HG02642 (cell line): ENCODE results near the gene LRRC37B.
"Not testable (repeated sequence)": the region's sequence is repeated elsewhere in the genome, so short reads cannot be mapped to it uniquely, and the experiment has no call there.

Source experiments
- ATAC-seq: cut with Tn5 transposase; IDR thresholded peaks from one replicate; pipeline ENCODE4 v1.9.1; 2021; ENCODE audit warnings: mild to moderate bottlenecking; ENCODE audit not compliant: unreplicated experiment, poor library complexity

LRRC37B gene

DNA sequence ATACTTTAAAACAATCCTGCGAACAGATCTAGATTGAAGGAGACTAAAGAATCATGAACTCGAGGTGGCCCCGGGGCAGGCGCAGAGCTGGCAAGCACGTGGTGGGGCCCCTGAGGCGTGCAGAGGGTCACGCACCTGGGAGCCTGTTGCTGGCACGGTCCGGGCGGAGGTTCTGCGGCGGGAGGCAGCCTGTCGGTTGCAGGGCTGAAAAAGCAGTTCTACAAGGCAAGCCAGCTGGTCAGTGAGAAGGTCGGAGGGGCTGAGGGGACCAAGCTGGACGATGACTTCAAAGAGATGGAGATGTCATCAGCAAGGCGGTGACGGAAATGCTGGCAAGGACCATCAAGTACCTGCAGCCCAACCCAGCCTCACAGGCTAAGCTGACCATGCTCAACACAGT lies 33.1 kb downstream of the LRRC37B start:
- ATAC-seq: not testable (repeated sequence)

DNA sequence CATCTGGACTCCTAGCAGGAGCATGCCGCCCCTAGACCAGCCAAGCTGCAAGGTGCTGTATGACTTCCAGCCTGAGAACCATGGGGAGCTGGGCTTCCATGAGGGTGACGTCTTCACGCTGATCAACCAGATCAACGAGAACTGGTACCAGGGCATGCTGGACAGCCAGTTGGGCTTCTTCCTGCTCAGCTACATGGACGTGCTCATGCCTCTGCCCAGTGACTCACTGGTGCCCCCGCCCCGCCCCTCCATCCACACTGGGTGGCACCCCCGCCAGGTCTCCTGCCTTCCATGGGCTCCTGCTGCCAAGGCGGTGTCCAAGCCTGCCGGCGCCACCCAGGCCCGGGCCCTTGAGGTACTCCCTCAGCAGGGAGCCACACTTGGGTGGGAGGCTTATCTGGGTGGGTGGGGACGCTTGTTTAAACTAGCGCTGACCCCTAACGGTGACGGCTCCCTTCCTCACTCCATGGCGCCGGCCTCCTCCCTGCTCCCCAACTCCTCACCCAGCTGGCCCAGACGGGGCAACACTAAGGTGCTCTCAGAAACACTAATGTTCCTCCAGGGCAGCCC lies 34.2 kb downstream of the LRRC37B start:
- ATAC-seq: not testable (repeated sequence)

DNA sequence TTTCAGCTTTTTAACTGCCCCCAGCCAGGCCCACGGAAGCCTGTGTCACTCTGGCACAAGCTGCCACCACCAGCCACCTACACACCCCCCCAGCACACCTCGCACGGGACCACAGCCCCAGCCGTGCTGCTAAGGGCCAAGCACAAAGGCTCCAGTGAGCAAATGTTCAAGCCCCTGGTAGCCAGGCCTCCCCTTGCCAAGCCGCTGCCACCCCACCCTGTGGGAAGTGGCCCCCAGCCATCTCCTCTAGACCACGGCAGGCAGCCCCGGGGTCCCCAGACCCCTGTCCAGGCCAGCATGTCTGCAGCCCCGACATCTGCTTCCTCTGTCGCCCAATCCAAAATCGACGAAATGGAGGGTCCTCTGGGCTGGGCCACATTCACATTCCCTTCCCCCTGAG lies 35.1 kb downstream of the LRRC37B start:
- not testable (repeated sequence) for ATAC-seq

DNA sequence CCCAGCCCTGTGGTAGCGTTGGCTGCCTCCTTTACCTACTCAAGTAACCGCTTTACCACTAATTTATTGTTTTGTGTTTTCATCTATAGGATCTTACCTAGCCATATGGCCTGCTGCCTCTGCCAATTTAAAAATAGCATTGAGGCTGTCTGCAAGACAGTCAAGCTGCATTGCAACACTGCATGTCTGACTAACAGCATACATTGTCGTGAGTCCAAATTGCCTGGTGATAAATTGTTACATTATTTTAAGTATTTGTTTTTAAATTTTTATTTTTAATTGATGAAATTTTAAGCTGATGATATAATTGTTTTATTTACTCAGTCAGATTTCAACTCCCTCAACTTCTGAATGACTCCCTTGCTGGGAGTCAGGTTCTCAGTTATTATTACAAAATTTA lies 38.4 kb downstream of the LRRC37B start:
- not testable (repeated sequence) for ATAC-seq

DNA sequence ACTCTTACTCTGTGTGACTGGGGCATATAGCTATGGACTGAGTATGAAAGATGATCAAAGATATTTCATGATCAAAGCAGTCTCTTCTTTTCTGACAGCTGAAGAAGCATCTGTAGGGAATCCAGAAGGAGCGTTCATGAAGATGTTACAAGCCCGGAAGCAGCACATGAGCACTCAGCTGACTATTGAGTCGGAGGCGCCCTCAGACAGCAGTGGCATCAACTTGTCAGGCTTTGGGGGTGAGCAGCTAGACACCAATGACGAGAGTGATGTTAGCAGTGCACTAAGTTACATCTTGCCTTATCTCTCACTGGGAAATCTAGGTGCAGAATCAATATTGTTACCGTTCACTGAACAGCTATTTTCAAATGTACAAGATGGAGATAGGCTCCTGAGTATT lies 40.5 kb downstream of the LRRC37B start:
- not testable (repeated sequence) for ATAC-seq

DNA sequence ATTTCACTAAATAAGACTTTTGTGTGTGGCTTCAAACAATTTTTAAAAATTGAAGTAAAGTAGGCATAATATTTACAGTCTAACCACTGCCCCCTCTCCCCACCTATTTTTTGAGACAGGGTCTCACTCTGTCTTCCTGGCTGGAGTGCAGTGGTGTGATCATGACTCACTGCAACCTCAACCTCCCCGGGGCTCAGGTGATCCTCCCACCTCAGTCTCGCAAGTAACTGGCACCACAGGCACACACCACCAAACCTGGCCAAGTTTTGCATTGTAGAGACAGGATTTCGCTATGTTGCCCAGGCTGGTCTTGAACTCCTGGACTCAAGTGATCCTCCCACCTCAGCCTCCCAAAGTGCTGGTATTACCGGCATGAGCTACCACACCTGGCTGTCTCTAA lies 47.8 kb downstream of the LRRC37B start:
- not testable (repeated sequence) for ATAC-seq

DNA sequence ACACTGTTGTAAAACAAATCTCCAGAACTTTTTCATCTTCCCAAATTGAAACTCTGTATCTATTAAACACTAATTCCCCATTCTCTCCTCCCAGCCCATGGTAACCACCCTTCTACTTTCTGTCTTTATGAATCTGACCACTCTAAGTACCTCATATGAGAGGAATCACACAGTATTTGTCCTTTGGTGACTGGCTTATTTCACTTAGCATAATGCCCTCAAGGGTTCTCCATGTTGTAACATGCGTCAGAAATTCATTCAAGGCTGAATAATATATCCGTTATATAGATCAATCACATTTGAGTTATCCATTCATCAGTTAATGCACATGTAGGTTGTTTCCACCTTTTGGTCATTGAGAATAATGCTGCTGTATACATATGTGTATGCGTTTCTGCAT lies 48.2 kb downstream of the LRRC37B start:
- not testable (repeated sequence) for ATAC-seq

DNA sequence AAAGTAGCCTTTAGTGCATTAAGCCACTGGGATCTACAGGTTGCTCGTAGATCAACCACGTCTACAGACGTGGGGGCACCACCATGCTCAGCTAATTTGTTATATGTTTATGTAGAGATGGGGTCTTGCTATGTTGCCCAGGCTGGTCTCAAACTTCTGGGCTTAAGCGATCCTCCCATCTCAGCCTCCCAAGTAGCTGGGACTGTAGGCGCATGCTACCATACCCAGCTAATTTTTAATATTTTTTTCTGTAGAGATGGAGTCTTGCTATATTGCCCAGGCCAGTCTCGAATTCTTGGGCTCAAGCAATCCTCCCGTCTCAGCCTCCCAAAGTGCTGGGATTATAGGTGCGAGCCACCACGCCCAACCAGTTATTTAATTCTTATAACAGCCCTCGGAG lies 49.3 kb downstream of the LRRC37B start:
- not testable (repeated sequence) for ATAC-seq

DNA sequence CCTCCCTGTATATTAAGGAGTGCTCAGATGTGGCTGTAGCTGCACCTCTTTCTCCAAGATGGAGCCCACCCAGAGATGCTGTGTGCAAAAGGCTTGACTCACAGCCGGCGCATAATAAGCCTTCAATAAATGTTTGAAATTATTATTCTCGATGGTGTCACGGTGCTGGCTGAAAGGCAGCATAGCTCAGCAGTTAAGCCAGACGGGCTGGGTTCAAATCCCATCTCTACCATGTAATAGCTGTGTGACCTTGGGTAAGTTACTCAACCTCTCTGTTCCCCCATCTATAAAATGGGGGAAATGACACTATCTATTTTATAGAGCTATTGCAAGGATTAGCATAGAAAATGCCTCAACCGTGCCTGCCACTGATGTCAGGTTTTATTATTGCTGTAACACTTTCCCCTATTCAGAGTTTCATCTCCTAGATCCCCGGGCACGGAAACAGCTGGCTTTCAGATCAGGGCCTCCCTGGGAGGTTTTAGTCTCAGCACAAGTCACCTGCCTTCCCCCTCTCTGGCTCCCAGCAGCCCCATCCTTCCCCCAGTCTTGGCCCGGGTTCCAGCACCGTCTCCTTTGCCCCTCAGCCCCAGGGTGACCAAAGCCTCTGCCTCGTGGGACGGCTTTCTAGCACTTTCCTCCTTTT lies 50.4 kb downstream of the LRRC37B start:
- not testable (repeated sequence) for ATAC-seq

DNA sequence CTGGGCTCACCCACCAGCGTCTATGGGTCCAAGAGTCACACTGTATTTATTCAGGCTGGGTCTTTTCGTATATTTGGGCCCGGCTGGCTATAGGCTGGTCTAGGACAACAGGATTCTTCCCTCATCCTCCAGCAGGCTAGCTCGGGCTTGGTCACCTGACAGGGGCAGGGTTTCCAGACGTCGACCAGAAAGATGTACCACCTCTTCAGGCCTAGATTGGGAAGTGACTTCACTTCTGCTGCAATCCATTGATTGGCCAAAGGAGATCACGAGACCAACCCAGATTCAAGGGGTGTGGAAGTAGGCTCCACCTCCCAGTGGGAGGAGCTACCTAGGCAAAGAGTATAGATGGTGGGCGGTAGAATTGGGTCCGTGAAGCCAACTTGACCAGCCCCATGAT lies 53.5 kb downstream of the LRRC37B start:
- ATAC-seq: peak; percentile 45

DNA sequence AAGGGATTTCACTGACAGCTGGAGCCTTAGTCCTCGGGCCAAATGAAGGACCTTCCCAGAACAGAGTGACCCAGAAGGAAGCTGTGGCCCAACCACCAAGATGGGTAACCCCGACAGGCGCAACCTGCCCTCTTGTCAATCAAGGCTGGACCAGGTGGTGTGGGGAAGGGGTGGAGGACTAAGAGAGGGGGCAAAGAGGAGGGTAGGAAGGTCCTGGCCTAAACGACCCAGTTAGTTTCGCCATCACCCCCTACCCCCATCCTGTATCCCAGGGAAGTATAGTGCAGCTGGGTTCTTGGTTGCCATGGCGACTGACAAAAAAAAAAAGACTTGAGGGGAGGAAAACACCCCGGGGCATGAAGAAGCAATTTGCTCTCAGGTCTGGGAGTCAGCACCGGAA lies 54.7 kb downstream of the LRRC37B start:
- not testable (repeated sequence) for ATAC-seq

DNA sequence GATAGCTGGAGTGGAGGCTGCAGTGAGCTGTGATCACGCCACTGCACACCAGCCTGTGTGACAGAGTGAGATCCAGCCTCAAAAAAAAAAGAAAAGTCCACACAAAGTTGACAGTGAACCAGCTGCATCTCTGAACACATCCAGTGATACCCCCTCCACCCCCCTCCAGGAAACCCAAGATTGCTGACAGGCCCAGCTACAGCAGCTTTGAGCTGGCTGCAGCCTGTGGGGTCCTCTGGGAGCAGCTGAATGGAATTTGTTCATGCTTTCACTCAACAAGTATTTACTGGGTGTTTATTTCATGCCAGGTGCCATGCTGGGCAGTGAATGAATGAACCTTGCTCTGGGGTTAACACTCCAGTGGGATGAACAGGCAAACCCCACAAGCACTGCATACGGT lies 56.9 kb downstream of the LRRC37B start:
- ATAC-seq: not testable (repeated sequence)

DNA sequence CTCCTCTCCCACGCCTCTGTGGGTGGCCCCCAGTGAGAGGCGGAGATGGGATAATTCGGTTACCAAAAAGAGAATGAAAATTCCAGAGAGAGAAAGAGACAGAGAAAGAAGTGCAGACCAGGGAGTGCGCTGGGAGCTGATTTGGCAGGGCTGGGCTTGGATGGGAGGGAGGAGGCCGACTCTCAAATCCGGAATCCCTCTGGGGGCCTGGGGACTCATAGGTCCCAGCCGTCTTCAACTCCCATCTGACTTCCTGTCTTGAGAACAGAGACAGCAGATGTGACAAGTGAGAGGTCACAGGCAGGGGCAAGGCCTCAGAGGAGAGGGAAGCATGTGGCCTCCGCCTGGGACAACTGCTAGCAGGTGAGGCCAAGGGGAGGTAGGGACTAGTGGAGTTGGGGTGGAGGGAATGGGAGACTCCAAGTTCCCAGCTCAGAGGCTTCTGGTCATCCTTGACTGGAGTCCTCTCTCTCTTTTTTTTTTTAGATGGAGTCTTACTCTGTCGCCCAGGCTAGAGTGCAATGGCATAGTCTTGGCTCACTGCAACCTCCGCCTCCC lies 59.0 kb downstream of the LRRC37B start:
- not testable (repeated sequence) for ATAC-seq

DNA sequence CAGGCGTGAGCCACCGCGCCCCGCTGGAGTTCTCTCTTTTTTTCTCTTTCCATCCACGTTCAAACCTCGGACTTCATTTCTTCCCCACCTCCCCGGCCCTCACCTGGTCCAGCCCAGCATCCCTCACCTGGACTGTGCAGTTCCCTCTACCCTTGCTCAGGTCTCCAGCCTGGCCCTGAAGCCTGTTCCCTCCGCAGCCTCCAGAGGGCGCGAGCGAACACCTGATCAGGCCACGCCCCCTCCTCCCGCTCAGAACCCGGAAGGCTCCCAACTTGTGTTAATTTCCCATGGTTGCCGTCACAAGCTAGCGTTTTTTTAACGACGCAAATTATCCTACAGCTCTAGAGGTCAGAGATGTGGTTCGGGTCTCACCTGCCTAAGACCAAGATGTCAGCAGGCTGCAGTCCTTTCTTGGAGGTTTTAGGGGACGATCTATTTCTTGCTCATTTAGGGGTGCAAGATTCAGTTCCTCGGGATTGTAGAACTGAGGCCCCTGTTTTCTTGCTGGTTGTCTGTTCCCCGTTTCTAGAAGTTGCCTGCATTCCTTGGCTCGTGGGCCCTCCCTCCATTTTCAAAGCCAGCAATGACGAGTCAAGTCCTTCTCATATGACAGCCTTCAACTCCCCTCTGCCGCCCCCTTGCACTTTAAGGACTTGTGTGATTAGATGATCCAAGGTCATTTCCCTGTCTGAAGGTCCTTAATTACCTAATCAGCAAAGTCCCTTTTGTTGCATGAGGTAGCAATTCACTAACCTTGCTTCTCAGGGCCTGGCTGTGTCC lies 59.9 kb downstream of the LRRC37B start:
- ATAC-seq: peak; percentile 86

DNA sequence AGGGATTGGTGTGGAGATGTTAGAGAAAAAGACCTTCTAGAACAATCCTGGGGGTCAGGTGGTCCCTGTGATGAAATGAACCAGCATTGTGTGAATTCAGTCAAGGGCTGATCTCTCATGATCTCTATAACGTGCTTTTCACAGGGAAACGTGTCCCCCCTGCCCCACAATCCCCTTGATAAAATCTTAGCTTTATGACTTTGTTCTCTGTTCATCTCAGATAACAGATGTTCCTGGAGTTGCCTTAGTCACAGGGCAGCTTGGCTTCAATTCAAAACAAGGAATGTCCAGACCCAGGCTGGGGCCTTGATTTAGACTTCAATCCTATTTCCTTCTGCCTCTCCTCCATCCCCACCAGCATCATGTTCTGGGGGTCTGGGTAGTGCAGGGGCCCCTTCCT lies 61.9 kb downstream of the LRRC37B start:
- ATAC-seq: not testable (repeated sequence)

DNA sequence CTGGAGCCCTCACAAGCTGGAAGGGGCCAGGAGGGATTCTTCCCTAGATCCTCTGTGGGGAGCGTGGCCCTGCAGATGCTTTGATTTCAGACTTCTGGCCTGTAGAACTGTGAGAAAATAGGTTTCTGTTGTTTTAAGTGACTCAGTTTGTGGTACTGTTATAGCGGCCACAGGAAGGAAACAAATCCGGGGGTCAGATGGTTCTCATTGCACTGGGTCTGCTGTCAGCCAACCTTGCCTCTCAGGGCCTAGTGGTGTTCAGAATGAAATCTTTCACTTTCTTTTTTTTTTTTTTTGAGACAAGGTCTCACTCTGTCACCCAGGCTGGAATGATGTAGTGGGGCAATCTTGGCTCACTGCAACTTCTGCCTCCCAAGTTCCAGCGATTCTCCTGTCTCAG lies 64.8 kb downstream of the LRRC37B start:
- not testable (repeated sequence) for ATAC-seq

DNA sequence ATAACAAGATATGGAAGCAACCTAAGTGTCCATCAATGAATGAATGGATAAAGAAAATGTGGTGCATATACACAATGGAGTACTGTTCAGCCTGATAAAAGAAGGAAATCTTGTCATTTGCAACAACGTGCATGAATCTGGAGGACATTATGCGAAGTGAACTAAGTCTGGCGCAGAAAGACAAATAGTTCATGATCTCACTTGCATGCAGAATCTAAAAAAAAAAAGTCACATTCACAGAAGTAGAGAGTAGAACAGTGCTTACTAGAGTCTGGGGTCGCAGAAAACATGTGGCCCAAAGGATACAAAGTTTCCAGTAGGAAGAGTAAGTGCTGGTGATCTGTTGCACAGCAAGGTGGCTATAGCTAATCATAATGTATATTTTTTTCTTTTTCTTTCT lies 65.9 kb downstream of the LRRC37B start:
- ATAC-seq: not testable (repeated sequence)

DNA sequence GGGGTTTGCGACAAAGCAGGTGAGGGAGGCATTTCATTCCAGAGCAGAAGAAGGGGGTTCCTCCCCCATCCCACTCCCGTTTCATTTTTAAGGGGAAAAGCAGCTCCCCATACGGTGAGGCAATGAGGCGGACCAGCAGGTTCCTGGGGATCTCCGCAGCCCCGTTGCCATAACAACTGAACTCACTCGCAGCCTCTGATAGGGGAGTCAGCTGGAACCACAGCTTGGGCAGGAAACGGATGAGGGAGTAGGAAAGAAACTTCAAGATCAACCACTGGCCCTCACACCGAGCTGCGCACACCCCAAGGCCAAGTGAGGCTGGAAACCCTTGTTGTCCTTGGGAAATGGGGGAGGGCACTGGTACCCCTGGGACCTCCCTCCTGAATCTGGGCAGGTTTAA lies 72.6 kb downstream of the LRRC37B start:
- peak; percentile 67 for ATAC-seq

DNA sequence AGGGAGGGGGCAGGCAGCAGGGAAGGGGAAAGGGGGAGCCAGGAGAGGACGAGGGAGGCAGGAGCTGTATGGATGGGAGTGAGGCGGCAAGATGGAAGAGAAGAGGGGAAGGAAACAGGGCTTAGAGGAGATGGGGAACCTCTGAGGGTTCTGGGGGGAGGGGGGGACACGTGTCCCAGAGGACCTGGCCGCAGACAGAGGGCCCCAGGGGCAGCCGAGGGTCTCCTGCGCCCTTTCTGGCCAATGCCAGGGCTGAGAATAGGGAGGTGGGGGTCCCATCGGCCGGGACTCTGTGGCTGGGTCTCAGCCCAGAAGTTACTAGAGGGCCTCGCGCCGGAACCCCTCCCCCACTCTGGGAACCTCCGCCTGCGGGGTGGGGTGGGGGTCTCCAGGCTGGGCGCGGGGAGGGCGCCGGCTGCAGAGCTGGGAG lies 76.4 kb downstream of the LRRC37B start:
- ATAC-seq: not testable (repeated sequence)

DNA sequence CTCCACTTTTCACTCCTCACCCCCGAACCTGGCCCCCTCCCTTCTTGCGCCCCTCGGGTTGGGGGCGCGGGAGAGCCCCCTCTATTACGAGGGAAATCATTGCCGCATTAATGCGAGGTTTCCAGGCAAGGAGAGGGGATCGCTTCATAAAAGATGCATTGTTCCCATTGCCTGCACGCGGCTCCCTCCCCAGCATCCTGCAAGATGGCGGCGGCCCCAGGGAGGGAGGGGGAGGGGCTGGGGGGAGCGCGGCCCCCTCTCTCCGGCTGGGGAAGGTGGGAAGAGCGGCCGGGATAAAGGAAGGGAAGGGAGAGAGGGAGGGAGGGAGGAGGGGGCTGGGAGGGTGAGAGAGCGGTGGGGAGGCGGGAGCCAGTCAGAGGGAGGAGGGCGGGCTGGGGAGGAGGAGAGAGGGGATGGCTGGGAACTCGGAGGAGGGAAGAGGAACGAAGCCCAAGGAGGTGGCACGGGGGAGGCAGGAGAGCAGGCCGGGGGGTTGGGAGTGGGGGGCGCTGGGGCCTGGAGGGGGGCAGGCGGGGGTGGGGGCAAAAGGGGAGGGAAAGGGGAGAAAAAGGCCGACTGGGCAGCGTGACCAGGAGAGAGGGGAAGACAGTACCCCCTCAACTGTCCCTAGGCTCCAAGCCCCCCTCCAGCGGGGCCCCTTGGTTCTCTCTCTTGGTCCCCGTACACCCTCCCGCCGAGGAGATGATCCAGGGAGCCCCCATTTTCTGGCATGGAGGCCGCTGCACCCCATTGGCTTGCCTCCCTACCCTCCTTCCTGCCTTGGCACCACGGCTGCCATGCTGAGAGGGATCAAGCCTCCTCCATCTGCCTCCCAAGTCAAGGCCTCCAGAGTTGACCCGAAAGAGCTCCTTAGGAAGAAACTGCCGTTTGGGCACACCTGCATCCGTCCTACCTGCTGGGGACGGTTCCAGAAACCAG lies 77.1 kb downstream of the LRRC37B start:
- ATAC-seq: not testable (repeated sequence)
